Endothelial cell of umbilical vein (primary cell): ENCODE data around the gene SUN3.

Experiments
- EZH2 ChIP-seq: IDR thresholded peaks from 2 replicates; pipeline ENCODE4 v1.6.1; 2012; ENCODE audit warnings: borderline replicate concordance, low read depth, mild to moderate bottlenecking, moderate library complexity, low read length, inconsistent platforms; ENCODE audit not compliant: severe bottlenecking
- FOS ChIP-seq: IDR thresholded peaks from 2 replicates; pipeline ENCODE4 v1.6.1; 2011; ENCODE audit warnings: mild to moderate bottlenecking, low read length, moderate library complexity, borderline replicate concordance; ENCODE audit not compliant: insufficient read depth
- JUN ChIP-seq: IDR thresholded peaks from 2 replicates; pipeline ENCODE4 v1.6.1; 2011; ENCODE audit warnings: borderline replicate concordance, low read depth; ENCODE audit not compliant: insufficient read length, insufficient read depth
- MYC ChIP-seq: IDR thresholded peaks from one replicate; pipeline ENCODE4 v1.6.1; 2011; ENCODE audit warnings: mild to moderate bottlenecking, low read depth, low read length
- POLR2A ChIP-seq: IDR thresholded peaks from 2 replicates; pipeline ENCODE4 v1.6.1; 2012; ENCODE audit warnings: low read depth, mild to moderate bottlenecking, control low read depth, low read length
- POLR2AphosphoS5 ChIP-seq: IDR thresholded peaks from 2 replicates; pipeline ENCODE4 v1.6.1; 2012; ENCODE audit warnings: low read depth, mild to moderate bottlenecking, control low read depth, low read length, moderate library complexity; ENCODE audit not compliant: insufficient read depth
- TF ChIP-seq, protein P1 (sequence below), 2 donors: IDR thresholded peaks; 1 replicate in 1 of 2; 2 replicates in 1 of 2; pipeline ENCODE4 v1.5.1; 2011; ENCODE audit warnings: low read length in 2 of 2, mild to moderate bottlenecking in 2 of 2, moderate library complexity in 2 of 2, control low read depth in 1 of 2, inconsistent platforms in 1 of 2, low read depth in 1 of 2; ENCODE audit not compliant: insufficient read depth in 1 of 2; ENCODE audit errors: extremely low read depth in 1 of 2
- TF ChIP-seq, protein P2 (sequence below): IDR thresholded peaks from 2 replicates; pipeline ENCODE4 v1.6.1; 2011; ENCODE audit not compliant: insufficient read depth, insufficient read length

DNA sequence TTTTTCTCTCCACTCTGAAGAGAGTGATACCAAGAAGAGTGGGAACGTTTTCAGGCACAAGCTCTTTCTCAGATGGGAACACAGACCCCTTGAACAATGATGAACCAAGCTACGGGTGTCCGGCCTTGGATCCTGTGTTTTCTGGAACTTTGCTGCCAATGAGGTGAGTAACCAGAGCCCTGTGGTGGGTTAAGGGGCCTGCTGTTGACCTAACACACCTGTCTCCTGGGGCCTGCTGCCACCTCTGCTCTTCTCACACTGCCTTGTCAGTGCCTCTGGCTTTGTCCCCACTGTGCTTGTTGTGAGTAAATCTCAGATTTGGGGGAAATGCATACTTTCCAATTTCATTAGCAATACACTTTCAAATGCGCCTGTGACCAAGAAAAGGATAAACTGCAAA, 79.2 kb downstream of the SUN3 start:
- TF ChIP-seq, protein P1, sequence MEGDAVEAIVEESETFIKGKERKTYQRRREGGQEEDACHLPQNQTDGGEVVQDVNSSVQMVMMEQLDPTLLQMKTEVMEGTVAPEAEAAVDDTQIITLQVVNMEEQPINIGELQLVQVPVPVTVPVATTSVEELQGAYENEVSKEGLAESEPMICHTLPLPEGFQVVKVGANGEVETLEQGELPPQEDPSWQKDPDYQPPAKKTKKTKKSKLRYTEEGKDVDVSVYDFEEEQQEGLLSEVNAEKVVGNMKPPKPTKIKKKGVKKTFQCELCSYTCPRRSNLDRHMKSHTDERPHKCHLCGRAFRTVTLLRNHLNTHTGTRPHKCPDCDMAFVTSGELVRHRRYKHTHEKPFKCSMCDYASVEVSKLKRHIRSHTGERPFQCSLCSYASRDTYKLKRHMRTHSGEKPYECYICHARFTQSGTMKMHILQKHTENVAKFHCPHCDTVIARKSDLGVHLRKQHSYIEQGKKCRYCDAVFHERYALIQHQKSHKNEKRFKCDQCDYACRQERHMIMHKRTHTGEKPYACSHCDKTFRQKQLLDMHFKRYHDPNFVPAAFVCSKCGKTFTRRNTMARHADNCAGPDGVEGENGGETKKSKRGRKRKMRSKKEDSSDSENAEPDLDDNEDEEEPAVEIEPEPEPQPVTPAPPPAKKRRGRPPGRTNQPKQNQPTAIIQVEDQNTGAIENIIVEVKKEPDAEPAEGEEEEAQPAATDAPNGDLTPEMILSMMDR (IDR thresholded peaks at IDR 0.05; ENCODE audit: extremely low read depth in 1 of 2, insufficient read depth in 1 of 2, low read depth in 1 of 2, low read length in 2 of 2), result no peak
- TF ChIP-seq POLR2A, result no peak
- no peak for TF ChIP-seq POLR2AphosphoS5
- no peak for TF ChIP-seq EZH2
- TF ChIP-seq, protein P2, sequence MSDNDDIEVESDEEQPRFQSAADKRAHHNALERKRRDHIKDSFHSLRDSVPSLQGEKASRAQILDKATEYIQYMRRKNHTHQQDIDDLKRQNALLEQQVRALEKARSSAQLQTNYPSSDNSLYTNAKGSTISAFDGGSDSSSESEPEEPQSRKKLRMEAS, result no peak
- no peak for TF ChIP-seq FOS
- no peak for TF ChIP-seq MYC
- TF ChIP-seq JUN, result no peak
